ENCODE results near the gene TANK. TPM values are rescaled to one million over a fixed set of nuclear protein-coding genes. Genes with fewer than 3 reads are reported as not detected.
"Not testable (repeated sequence)": the region's sequence is repeated elsewhere in the genome, so short reads cannot be mapped to it uniquely, and the experiment has no call there.

Gene TANK
- total RNA-seq, 1 experiment from 2014 or later = 44.3 TPM

DNA sequence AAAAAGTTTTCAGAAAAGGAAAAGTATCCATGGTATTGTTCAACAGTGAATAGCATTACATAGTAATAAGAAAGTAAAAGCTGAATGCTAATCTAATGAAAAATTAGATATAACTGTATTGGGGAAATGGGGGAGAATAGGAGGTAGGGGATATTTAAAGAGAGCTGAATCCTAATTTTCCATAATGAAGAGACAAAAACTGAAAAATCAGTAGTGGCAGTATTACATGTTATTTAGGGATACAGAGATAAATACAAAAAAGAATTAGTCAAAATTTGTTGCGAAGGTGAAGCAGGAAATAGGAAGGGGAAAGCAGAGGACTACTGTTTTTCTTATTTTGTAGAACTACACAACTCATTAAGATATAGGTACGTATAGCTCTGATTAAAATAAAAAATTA, 9.1 kb downstream of the TANK start:
- no peak for DNase-seq (ENCODE audit: low read depth)

DNA sequence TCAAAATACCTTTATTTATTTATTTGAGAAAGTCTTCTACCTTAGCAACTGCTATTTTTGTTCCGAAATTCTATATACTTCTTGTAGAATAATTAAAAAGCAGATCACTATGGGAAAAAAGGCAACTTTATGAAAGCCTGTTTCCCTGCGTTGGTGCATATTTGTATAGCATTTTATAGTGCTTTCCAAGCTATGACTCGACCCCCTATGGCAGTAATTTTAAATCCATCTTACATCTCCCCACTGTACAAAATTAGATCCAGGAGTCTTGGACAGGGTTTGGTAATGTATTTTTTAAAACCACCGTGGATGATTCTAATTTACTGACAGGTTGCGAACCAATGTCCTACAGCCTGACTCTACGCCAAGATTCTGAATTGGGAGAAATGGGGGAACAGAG, 10.1 kb downstream of the TANK start:
- no peak for DNase-seq (ENCODE audit: low read depth)

DNA sequence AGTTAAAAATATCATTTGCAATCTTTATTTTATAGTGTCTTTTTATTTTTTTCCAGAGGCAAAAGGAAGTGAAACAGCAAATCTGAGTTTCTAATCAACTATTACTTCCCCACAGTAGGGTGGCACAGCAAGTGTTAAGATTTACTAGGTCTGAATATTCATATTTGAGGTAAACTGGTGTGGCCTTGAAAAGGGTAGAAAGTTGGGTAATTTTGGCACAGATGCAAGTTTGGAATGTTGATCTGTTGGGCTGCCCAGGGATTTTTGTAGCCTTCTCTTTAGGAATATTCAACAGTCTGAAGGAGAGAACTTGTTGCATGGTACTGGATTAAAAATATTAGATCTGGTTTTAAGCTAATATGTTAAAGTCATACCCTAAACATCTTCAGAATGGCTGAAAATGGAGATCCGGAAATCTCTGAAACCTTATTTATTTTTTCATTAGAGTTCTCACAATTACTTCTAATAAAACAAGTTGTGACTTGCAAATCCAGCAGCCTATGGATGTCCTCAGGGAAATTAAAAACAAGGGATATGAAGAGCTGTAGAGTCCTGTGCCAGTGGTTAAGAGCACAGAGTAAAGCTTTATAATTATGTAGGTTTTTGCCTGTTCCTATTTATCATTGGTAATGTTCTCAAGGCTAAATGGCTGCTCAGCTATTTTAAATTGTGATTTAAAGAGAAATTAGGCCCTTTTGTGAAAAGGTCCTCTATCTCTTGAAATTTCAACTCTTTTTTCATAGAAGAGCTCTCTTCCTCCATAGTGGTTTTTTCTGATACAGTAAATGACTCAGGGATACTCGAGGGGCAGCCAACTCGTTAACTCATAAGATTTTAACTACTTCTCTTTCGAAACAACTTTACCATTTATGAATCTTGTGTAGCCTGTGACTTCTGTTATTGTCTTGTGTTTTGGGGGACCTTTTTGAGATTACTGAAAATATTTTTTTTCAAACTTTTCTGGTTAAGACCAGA, 11.0 kb downstream of the TANK start:
- DNase-seq (ENCODE audit: low read depth) = no peak

- DNase-seq (ENCODE audit: low read depth) = no peak
Observed at GRCh38 chr2:161172901-161173540, 12.8 kb downstream of the TANK start.

DNA sequence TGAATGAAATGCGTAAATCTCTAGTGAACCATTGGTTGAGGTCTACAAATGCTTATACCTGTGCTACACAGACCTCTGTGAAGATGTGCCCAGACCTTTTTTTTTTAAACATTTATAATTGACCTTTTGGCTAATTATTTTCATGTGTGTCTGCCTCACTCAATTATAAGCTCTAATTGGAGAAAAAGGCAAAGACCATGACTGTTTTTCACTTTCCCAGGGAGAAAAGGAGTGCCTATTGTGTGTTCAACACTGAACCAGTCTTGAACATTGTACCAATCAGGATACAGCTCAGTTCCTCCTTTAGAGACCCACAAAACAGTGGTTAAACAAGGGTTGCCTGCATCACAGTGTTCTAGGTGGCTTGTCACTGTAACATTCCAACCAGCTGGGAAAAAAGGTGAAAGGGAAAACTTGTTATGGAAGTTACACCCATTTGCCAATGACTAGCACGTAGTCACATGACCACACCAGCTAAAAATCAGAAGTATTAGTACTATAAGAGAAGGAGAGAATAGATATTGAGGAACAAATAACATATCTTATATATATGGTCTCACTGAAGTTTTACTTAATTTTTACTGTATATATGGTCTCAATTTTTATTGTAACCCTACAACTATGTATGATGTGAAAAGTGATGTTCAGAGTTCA, 13.4 kb downstream of the TANK start:
- no peak for DNase-seq (ENCODE audit: low read depth)

- DNase-seq (ENCODE audit: low read depth) = no peak
Observed at GRCh38 chr2:161177969-161178368, 17.7 kb downstream of the TANK start.

DNA sequence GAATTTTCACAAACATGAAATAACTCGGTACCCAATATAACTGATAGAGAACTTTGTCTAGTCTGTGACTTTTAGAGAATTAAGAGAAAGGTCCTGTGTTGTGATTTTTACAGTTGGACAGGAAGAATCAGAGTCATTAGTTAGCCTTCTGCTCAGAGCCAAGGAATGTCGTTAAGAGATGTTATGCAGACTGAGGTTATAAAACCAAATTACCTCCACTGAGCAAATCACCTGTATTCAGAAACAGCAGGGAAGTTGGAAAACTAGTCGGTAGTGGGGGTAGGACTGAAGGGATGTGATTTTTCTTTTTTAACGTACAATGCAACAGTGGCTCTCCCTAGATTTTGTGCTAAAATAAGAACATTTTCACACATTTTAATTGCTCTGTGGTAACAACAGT, 18.5 kb downstream of the TANK start:
- no peak for DNase-seq (ENCODE audit: low read depth)

DNA sequence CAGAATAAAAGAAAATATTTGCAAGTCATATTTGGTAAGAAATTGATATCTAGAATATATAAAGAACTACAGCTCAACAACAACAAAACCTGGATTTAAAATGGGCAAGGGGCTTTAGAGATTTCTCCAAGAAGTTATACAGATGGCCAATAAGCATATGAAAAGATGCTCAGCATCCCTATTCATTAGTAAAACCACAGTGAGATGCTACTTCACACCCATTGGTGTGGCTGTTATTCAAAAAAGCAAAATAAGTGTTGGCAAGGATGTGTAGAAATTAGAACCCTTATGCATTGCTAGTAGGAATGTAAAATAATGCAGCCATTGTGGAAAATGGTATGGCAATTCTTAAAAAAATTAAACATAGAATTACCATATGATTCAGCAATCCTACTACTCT, 29.8 kb downstream of the TANK start:
- DNase-seq (ENCODE audit: low read depth) = no peak

- not testable (repeated sequence) for DNase-seq (ENCODE audit: low read depth)
Observed at GRCh38 chr2:161195602-161196001, 35.4 kb downstream of the TANK start.

GRCh38 chr2:161199912-161200701, 39.9 kb downstream of the TANK start:
- DNase-seq (ENCODE audit: low read depth) = no peak

GRCh38 chr2:161204846-161205245, 44.6 kb downstream of the TANK start:
- DNase-seq (ENCODE audit: low read depth) = no peak

GRCh38 chr2:161206471-161207032, 46.3 kb downstream of the TANK start:
- no peak for DNase-seq (ENCODE audit: low read depth)

- no peak for DNase-seq (ENCODE audit: low read depth)
Observed at GRCh38 chr2:161207941-161208340, 47.7 kb downstream of the TANK start.

GRCh38 chr2:161208527-161209139, 48.4 kb downstream of the TANK start:
- DNase-seq (ENCODE audit: low read depth) = peak; percentile 71

GRCh38 chr2:161209902-161210301, 49.7 kb downstream of the TANK start:
- no peak for DNase-seq (ENCODE audit: low read depth)

DNA sequence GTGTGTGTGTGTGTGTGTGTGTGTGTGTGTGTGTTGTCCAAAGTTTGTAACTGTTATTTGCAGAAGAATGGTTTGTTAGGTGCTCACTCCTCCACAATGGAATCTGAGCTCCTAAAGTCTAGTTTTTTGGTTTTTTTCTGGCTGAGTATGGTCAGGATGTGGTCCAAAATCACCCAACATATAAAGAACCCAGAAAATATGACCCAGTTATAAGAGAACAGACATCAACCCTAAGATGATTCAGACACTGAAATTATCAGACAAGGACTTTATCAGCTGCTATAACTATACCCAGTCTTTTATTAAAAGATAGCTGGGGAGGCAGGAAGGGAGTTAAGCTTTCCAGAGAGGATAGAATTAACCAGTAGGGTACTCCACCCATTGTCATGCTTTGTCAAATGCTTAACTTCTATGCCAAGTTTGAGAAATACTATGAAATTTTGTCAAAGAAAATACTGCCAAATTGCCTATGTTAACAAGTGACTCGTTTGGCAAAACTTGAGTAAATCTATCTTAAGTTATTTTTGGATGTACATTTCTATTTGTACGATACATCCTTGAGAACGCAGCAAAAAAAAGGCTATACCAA, 57.5 kb downstream of the TANK start:
- no peak for DNase-seq (ENCODE audit: low read depth)

GRCh38 chr2:161219211-161219610, 59.0 kb downstream of the TANK start:
- no peak for DNase-seq (ENCODE audit: low read depth)

DNA sequence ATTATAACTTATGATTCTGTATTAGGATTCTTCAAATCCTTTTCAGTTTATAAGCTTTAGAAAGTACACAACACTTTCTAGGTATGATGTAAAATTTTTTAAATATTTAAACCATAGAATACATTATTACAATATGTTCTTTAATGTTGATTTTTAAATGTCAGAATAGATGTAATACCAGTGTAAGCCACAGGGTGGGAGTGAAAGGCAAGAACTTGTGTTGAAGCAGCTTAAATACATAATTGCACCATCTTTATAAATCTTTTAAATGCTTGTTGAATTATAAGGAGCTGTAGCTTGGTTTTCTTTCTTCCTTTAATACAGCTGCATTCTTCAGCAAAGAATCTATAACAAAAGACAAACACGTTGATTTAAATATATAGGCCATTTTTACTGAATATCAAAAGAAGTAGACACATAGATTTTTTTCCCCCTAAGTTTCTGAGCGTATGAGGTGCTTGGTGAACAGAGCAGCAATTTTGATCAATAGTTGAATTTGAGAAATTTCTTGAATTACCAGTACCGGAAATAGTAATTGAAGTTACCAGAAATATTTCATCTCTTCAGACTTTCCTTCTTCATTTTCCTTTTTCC, 63.0 kb downstream of the TANK start:
- peak; percentile 25 for DNase-seq (ENCODE audit: low read depth)

DNA sequence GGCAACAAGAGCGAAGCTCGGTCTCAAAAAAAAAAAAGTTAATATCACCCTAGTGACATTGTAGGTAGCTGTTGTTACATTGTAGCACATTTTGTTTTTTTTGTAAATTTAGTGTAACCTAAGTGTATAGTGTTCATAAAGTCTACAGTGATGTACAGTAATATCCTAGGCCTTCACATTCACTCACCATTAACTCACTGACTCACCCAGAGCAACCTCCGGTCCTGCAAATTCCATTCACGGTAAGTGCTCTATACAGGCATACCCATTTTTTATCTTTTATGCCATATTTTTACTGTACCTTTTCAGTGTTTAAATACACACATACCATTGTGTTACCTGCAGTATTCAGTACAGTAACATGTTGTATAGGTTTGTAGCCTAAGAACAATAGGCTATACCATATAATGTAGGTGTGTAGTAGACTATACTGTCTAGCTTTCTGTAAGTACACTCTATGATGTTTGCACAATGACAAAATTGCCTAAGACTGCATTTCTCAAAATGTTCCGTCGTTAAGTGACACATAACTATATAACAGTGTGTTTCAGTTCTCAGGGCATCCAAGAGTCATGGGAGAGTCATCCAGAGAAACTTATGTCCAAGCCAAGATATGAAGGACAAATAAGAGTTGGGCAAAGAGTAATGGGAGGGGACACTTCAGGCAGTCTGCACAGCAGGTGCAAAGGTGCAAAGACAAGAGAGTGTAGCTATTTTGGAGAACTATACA, 68.4 kb downstream of the TANK start:
- no peak for DNase-seq (ENCODE audit: low read depth)

Measured in Daoy (cell line).